Measurements from ENCODE around the gene RGS3.

GRCh38 chr9:113624721-113625120 lies 161.2 kb downstream of the RGS3 start:
- TF ChIP-seq CTCF (IDR thresholded peaks at IDR 0.05; ENCODE audit: insufficient read depth, low read depth, low read length), result no peak
- no peak for TF ChIP-seq EZH2 (IDR thresholded peaks at IDR 0.05; ENCODE audit: insufficient read depth, low read length)

All from astrocyte (in vitro differentiated cells and primary cell).